HuH-7 (cell line): Measurements from ENCODE around the gene KDM4C.
"Not testable (repeated sequence)": the region's sequence is repeated elsewhere in the genome, so short reads cannot be mapped to it uniquely, and the experiment has no call there.

ENCODE experiments used
- DNase-seq: peaks from one replicate; pipeline ENCODE4 v3.0.0; 2011; ENCODE audit warnings: low spot score

The KDM4C gene

DNA sequence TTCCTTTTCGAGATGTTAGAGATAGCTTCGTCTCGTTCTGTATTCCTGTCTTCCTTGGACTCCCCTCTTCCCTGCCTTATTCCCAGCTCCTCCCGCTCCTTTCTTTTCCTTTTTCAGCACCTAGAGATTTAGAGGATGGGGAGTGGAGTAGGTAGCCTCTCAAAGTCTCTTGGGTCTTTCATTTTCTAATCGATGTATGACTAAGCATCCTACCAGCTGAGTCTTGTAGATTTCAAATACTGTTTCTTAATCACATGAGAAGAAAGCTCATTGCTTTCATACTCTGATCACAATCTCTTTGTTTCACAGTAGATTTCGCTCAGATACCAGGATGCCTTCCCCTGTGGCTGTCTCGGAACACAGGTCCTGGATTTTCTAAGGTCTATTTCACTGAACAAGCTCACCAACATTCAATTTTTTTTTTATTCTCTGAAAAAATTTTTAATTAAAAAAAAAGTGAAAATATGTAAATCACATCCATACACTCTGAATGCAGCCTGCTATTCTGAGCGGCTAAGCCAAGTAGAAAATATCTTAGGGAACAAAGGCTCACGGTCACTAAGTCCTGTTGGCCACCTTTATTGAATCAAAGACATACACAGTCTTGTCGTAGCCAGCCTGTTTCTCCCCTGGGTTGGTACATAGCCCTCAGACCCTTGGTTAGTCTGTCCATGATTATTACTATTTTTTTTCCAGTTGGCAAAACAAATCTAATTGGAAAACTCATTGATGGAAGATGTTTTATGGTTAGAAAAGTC is 413.8 kb downstream of the KDM4C start:
- no peak for DNase-seq

DNA sequence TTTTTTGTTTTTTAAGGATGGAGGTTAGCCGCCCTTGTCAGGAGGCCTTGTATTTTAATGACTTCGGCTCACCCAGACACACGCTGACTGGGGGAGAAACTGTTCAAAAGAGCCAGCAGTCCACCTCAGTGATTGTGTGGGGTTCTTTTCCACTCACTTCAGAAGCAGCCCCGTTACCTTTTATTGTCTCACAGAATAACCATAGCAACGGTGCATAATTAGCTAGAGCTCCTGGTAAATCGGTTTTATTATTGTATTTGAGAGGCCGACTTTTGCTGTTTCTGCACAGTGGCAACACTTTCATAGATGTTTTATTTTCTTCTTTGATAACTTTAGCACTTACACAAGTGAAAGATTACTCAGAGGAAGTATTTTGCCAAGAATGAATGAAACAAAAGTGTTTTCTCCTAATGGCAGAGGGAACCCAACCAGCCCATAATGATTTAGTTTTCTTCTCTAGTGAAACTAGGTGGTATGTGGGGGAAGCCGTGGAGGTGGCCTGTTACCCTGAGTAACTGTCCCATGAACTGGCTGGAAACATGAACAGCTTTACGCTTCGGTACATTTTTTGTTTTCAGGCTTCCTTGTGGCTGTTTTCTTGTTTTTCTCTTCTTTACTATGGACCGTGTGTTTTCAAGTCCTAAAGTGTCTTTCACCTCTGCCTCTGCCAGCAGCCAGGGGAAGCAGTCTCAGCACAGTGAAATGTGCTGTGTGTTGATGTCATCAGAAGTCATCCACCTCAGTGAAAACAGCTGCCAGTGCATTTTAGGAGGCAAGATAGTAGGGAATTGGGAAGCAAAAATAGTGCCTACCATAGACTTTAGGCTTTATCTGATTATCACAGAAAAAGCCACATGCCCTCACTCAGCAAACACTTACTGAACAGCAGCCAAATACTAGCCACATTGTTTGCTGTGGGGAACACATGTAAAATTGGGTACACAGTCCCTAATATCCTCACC is 414.7 kb downstream of the KDM4C start:
- no peak for DNase-seq

DNA sequence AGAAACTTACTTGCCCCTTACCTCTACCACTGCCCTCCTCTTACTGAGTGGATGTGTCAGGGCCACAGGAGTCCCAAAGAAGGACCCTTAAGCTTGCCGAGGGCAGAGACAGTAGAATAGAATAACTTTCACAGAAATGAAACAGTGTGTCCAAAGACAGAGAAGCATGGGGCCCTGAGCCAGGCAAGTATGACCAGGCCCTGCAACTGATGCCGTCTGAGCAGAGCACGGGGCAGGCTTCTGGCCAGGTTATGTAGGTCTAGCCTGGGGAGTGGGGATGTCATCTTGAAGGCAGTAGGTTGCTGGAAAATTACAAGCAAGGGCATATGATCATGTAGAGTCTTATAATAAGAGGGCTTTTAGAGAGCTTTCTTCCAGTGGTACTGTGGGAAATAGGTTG is 415.4 kb downstream of the KDM4C start:
- DNase-seq: no peak

DNA sequence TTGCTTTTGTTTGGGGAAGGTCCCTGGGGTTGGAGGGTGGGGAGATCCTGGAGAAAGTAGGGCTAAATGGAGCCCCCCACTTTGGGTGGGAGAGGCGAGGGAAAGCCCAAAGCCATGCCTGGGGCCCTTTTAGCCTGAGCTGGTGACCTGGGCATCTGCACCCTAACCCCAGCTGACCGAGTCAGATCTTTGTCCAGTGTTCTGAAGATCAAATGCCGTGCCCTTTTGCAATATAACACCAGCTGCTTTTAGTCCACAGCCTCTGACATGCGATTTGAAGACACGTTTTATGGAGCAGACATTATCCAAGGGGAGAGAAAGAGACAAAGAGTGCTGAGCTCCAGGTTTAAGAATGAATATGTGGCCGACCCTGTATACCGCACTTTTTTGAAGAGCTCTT is 416.5 kb downstream of the KDM4C start:
- no peak for DNase-seq

DNA sequence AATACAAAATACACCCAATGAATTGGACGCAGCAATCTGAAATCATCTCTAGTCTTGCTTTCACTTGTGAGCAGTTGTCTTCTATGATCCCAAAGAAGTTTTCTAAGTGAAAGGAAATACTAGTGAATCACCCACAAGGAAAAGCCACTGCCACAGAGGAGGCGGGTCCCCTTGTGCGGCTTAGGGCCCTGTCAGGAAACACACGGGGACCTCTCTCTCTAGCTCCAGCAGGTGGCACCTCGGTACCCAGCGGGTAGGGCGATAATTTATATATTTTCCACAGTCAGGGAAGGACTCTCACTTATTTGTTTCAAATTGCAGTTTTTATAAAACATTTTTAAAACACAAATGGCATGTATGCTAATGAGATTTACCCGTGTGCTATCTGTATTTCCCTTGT is 417.1 kb downstream of the KDM4C start:
- no peak for DNase-seq

DNA sequence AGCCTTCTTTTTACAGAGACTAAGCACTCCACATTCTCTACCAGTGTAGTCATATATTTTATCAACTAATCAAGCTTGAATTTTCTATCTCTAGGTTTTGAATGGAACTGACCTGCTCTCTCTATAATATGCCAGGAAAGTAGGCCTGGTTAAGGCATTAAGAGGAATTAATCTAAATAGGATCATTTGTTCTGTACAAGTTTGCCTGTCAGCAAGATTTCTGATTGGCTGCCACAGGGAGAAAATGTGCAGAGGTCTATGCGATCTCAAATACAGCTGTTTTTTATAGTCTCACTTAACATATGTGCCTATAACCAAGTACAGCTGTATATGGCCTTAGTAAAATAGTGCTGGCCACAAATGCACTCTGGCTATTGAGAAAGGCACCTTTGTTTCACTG is 418.8 kb downstream of the KDM4C start:
- no peak for DNase-seq

DNA sequence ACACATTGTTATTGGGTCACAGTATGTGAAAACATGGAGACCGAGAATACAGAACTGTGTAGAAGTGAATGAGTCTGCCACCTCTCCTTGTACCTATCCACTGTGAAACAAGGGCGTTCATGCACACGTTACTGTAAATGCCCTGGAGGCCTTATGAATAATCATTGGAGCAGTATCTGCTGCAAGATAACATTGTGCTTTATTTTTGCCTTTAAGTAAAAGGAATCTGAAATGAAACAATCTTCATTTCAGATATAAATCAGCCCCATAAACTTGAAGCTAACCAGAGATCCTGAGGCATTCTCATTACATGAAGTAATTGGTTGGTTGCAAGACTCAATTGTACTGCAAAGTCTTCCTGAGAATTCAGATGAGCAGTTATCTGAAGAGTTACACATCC is 419.6 kb downstream of the KDM4C start:
- DNase-seq: no peak

DNA sequence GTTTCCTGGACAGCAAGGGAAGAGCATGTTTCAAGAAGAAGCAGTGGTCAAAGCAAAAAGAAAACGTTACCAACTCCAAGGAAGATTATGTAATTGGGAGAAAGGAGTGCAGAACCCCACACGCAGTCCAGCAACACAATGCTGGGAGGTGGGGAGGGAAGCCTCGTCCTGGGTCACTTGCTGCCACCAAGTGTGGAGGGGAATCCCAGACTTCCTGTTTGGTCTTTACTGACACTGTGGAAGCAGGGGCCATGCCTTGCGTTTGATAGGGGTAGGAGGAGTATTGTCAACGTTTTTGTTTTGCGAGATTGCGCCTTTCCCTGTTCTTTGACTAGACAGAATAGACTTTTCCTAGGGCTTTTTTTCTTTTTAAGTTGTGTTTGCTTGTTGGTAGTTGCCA is 421.0 kb downstream of the KDM4C start:
- no peak for DNase-seq

DNA sequence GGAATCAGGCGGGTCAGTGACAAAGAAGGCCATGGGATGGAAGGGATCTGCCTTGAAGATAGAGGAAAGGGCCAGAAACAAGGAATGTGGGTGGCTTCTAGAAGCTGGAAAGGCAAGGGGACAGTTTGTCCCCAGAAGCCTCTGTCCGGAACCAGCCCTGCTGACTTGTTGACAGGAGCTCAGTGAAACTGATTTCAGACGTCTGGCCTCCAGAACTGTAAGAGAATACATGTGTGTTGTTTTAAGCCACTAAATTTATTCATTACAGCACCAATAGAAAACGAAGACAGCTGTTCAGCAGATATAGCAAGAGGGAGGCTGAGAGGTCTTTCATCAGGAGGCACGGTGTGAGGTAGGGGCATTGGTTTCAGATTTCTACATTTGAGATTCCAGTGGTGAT is 422.5 kb downstream of the KDM4C start:
- DNase-seq: no peak

DNA sequence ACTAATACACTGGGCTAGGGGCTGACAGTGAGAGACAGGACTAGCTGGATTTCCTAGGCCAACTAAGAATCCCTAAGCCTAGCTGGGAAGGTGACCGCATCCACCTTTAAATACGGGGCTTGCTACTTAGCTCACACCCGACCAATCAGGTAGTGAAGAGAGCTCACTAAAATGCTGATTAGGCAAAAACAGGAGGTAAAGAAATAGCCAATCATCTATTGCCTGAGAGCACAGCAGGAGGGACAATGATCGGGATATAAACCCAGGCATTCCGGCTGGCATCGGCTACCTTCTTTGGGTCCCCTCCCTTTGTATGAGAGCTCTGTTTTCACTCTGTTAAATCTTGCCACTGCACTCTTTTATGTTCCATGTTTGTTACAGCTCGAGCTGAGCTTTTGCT is 425.4 kb downstream of the KDM4C start:
- DNase-seq: not testable (repeated sequence)

DNA sequence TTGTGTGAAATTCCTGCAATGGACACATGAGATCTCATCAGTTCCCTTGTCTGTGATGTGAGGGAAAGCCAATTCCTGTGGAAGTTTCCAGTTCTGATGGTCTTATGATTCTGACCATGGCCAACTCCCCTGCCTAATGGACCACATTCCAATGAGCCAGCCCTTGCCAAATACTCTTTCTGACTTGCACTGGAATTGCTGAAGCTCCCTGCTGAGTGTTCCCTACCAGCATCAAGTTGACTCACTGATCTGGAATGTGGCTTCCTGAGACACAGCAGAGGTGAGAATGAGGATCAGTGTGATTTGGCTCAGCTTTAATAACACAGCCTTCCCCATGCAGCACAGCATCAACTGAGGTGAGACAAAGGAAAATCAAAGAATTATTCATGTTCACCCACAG is 427.8 kb downstream of the KDM4C start:
- DNase-seq: no peak

DNA sequence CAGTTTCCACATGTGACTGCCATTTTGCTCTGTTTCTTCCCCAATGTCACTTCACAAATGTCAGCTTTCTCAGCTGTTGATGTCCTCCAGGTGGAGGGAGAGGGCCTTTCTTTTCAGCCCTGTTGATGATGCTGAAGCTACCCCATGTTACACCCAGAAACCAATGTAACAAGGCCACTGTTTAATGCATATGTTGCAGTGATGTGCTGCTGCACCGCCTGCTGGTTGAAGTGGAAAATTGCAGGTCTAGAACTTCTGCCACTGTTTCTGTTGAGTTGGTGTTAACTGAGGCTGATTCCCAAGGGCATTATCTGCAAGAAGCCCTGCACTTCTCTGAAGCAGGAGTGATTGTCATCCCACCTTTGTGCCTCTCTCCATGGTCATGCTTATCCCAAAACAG is 428.4 kb downstream of the KDM4C start:
- no peak for DNase-seq

DNA sequence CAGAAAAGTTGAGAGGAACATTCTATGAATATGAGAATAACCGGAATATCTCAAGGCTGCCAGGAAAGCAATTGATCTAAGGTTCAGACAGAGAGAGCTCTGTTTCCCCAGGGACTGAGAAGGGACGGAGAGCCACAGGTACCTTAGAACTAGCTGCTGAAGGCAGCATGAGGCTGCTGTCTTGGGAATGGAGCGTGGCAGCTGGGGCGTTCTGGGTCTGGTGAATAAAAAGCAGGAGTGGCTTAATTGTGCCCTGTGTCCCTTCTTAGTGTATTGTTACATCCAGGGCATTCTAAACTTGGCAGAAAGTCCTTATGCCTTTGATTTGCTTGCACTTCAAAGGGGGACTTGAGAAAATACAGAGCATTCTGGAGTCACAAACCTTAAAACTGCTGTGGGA is 434.5 kb downstream of the KDM4C start:
- no peak for DNase-seq

DNA sequence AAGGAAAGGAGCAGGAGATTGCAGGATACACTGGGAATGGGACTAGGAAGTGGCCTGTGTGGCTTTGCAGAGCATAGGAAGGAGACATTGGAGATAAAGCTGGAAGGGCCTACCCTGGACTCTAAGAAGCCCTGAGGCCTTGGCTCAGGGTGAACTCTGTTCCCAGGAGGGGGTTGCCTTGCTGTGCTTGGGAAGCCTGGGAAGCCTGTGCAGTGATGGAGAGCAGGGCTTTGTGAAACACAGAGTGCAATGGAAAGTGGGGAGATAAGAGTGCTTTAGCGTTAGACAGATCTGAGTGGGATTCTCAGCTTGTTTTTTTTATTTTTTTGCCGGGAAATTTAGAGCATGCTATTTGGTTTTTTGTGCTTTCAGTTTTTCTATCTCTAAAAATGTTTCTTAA is 437.8 kb downstream of the KDM4C start:
- no peak for DNase-seq

DNA sequence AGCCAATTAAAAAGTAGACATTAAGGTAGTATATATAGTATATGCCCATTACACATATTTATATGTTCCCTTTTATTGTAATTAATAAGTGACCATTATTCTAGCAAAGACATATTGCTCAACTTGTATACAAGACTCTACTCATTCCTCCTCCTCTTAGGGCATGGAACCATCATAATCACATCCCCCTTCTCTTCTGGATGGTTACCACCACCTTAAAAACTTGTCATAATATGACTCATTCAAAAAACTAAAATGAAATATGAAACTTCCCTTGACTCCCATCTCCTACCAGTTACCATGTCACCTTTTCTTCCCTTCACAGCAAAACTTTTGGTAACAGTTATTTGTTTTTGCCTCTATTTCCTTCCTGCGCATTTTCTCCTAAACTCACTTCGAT is 438.7 kb downstream of the KDM4C start:
- DNase-seq: no peak

DNA sequence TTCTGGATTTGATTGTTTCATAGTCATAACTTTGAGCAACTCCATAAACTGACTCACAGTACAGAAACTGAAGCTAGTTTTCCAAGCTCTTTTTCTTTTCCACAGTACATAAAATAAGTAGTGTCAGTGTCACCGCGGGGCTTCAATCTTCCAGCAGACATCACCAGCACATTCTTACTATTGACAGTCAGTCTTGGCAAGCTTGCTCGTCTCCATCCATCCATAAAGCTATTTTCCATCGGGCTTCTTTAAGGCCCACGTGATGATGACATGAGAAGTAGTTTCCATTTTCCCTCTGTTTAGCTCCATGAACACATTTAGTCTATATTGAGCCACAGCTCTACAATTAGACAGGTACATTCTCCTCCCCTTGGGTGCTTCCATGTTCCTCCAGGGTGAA is 443.4 kb downstream of the KDM4C start:
- DNase-seq: no peak

DNA sequence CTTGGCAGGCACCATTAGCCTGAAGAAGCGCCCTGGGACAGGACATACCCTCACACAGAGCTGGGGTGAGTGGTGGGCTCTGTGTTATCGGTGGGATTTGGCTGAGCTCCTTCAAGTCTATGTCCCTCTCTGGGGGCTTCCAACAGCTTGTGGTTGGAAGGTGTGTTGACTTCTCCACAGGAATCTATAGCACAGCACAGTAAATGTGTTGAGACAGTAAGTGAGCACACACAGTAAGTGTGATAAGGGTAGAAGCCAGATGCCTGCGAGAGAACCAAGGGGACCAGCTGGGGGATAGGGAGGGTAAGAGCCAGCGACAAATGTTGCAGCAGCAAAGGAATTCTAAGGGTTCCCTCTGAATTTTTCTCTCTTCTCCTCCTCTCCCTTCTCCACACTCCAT is 448.0 kb downstream of the KDM4C start:
- no peak for DNase-seq

DNA sequence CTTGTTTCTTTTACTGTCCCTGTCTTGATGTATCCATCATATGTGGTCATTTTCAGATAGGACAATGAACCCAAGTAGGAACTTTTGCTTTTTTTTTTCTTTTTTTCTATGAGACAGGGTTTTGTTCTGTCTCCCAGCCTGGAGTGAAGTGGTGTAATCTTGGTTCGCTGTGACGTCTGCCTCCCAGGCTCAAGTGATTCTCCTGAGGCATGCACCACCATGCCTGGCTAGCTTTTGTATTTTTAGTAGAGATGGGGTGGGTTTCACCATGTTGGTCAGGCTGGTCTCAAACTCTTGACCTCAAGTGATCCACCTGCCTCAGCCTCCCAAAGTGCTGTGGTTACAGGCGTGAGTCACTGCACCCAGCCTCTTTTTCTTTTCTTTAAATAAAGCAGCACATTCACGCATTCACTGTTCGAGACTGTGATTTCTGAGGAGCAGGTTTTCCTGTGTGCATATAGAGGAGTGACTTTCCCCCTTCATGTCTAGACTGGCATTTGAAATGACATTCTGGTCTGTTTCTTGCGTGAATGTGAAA is 448.5 kb downstream of the KDM4C start:
- DNase-seq: no peak

DNA sequence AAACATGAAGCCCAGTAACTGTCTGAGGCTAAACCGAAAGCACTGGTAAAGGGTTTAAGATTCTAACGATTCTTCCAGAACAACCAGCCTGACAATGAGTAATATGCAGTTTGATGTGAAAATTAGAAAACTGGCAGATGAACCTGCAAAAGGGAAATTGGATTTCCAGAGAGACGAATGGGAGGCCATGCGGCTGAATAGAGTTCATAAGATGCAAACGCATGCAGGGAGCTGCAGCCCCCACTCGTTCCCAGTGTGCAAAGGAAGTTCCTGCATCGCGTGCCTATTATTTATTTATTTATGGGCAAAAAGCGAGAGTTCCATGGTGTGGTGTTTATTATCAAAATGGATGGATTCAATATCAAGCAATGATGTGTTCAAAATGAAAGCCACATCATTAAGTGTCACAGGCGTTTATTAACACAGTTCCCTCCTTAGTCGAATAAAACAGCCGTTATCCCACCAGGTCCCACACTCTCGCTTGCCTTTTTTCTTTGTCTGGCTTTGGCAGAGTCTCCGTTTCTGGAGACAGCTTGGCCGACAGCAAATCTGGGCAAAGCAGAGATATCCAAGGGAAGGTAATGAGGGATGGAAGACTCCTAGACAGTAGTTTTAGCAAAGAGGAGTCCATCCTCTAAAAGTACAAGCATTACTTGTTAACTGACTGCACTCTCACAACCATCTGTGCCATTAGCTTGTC is 451.4 kb downstream of the KDM4C start:
- DNase-seq: no peak

DNA sequence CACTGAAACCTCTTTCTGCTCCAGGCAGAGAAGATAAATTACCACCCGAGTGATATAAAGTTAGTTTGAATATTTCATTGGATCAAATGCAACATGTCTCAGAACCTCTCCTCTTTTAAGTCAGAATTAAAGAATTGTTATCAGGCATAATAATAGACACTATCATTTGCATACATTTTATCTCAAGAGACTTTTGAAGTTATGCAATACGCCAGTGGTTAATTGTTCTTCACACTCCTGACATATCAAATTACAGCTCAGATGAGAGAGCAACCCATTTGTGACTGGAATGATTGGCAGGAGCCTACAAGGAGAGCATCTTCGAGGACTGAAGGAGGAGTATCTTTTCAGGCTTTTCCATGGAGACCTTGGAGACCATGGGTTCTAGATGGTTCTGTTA is 452.2 kb downstream of the KDM4C start:
- DNase-seq: no peak

DNA sequence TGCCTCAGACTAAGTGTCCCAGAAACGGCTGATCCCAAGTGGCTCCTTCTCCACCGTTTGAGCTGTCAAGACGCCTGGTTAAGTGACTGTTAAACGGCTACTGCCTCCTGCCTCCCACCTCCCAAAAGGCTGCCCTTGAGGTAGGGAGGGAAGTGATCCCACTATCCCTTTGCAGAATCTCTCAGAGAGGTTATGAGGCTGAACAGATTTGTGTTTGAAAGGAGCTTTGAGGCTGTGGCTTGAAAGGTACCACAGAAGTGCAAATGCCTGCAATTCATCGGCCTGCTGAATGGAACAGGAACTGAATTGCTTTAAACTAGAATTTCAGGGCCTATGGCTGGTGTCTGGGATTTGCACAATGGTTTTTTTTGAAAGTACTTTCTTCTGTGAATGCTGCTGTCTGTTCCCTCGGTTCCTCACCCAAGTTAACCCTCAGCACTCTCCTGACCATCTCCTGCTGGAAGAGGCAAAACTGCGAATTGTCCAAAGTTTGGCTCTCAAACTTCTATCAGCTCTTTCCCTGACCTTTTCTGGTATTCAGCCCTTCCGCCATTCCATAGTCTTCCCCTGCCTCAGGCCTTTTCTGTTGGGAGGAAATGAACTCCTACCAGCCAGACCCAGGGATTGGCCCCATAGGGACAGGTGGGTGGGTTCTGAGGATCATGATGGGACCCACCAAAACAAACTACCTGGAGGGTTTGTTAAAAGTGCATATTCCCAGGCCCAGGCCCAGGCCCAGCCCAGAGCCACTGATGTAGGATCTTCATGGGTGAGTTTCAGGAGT is 453.3 kb downstream of the KDM4C start:
- DNase-seq: no peak

DNA sequence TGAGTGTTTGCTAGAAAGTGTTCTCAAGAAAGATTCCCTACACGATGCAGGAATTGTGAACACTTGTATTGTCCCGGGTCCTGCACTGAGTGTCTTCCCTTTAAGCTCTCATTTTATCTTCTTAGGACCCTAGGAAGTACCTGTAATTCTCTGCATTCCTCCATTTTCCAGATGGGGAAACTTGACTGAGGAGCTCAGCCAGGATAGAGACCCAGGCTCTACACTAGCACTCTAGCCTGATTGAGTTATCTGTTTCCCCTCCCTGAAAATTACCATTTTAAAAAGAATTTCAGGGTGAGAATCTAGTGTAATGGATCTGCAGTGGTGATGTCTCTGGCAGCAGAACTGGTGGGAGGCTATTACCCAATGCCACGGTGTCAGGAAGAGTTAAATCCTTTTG is 453.9 kb downstream of the KDM4C start:
- DNase-seq: no peak
